Hepatocyte (in vitro differentiated cells): ENCODE results near the gene CRIP2.

Experiments used
- CTCF ChIP-seq: fragments of 200-600 bp; sonication (generic); IDR thresholded peaks from 2 replicates; pipeline ENCODE4 v1.5.1; 2016; ENCODE audit warnings: antibody characterized with exemption, mild to moderate bottlenecking; ENCODE audit not compliant: poor library complexity
- EZH2 ChIP-seq: fragments of 200-600 bp; sonication (generic); IDR thresholded peaks from 2 replicates; pipeline ENCODE4 v1.6.1; 2016; ENCODE audit warnings: antibody characterized with exemption, mild to moderate bottlenecking, borderline replicate concordance

GRCh38 chr14:105508069-105508468 is 33.4 kb downstream of the CRIP2 start:
- TF ChIP-seq CTCF (no peak), EZH2 (no peak)
